HG03520 (cell line): ENCODE measurements around the gene SETD3.

Experiments used
- ATAC-seq: cut with Tn5 transposase; IDR thresholded peaks from one replicate; pipeline ENCODE4 v1.9.1; 2021; ENCODE audit warnings: mild to moderate bottlenecking, moderate library complexity; ENCODE audit not compliant: unreplicated experiment

Gene SETD3

GRCh38 chr14:99479906-99480869, at the start of gene SETD3:
Gene SETD3, minus strand, starts transcription at chr14:99480859. Its CDS starts 15,054 bp downstream, at chr14:99465805.
- ATAC-seq: peak; percentile 1

- no peak for ATAC-seq
These were observed 49.2 kb upstream of the SETD3 start for GRCh38 chr14:99529899-99530298.

GRCh38 chr14:99527427-99528076, 46.9 kb upstream of the SETD3 start:
- ATAC-seq: no peak

- no peak for ATAC-seq
These were observed 46.4 kb upstream of the SETD3 start for GRCh38 chr14:99527026-99527425.

GRCh38 chr14:99525699-99526080, 45.0 kb upstream of the SETD3 start:
- no peak for ATAC-seq

- no peak for ATAC-seq
These were observed 44.4 kb upstream of the SETD3 start for GRCh38 chr14:99524804-99525698.

- no peak for ATAC-seq
These were observed 43.5 kb upstream of the SETD3 start for GRCh38 chr14:99524091-99524661.

GRCh38 chr14:99523704-99524055, 43.0 kb upstream of the SETD3 start:
- ATAC-seq: no peak

- no peak for ATAC-seq
These were observed 42.5 kb upstream of the SETD3 start for GRCh38 chr14:99522934-99523703.

- no peak for ATAC-seq
These were observed 41.8 kb upstream of the SETD3 start for GRCh38 chr14:99522457-99522891.

- no peak for ATAC-seq
These were observed 41.4 kb upstream of the SETD3 start for GRCh38 chr14:99522025-99522401.

- ATAC-seq: no peak
These were observed 40.7 kb upstream of the SETD3 start for GRCh38 chr14:99521176-99522024.

GRCh38 chr14:99520571-99521081, 40.0 kb upstream of the SETD3 start:
- ATAC-seq: no peak

- ATAC-seq: no peak
These were observed 39.3 kb upstream of the SETD3 start for GRCh38 chr14:99519931-99520421.

GRCh38 chr14:99519347-99519881, 38.8 kb upstream of the SETD3 start:
- ATAC-seq: no peak

GRCh38 chr14:99518441-99519346, 38.0 kb upstream of the SETD3 start:
- peak; percentile 66 for ATAC-seq

GRCh38 chr14:99517643-99518381, 37.2 kb upstream of the SETD3 start:
- no peak for ATAC-seq
